ELR (cell line): ENCODE data around the gene TUBA1B.

Source experiments
- DNase-seq: peaks from one replicate; pipeline ENCODE4 v3.0.0-alpha.2; 2015; ENCODE audit warnings: low read depth

TUBA1B gene

GRCh38 chr12:49089821-49090773 lies 41.1 kb downstream of the TUBA1B start:
- DNase-seq: peak; percentile 67

GRCh38 chr12:49088932-49089330 lies 42.3 kb downstream of the TUBA1B start:
- no peak for DNase-seq

- DNase-seq: peak; percentile 93
Observed at GRCh38 chr12:49088150-49088931, 42.9 kb downstream of the TUBA1B start.

GRCh38 chr12:49086116-49086515 lies 45.1 kb downstream of the TUBA1B start:
- no peak for DNase-seq

- no peak for DNase-seq
Observed at GRCh38 chr12:49084438-49084837, 46.8 kb downstream of the TUBA1B start.

GRCh38 chr12:49079793-49080192 lies 51.4 kb downstream of the TUBA1B start:
- DNase-seq: no peak
